Suppressor macrophage treated with lipopolysaccharide for 1 hour (primary cell): ENCODE data around the gene GRIN3B.

Experiments used
- DNase-seq, 3 donors: peaks; one replicate each; pipeline ENCODE4 v3.0.0-alpha.2; 2020 to 2022

The GRIN3B gene

GRCh38 chr19:991174-991931 is 8.9 kb upstream of the GRIN3B start:
- peak; percentile 47 to 82 (median 62) for DNase-seq

- DNase-seq: no peak
Measured at GRCh38 chr19:991932-992669, 8.1 kb upstream of the GRIN3B start.

GRCh38 chr19:992670-993055 is 7.6 kb upstream of the GRIN3B start:
- no peak for DNase-seq

- DNase-seq: no peak
Measured at GRCh38 chr19:993361-993830, 6.8 kb upstream of the GRIN3B start.

GRCh38 chr19:993831-994393 is 6.3 kb upstream of the GRIN3B start:
- no peak for DNase-seq

- DNase-seq: no peak
Measured at GRCh38 chr19:994516-994915, 5.7 kb upstream of the GRIN3B start.

- DNase-seq: no peak
Measured at GRCh38 chr19:995051-995827, 5.0 kb upstream of the GRIN3B start.

GRCh38 chr19:996051-996838 is 4.0 kb upstream of the GRIN3B start:
- peak; percentile 31 to 54 (median 38) for DNase-seq

- DNase-seq: no peak
Measured at GRCh38 chr19:998064-998463, 2.2 kb upstream of the GRIN3B start.

GRCh38 chr19:999379-999719 is 870 bp upstream of the GRIN3B start:
- DNase-seq: no peak

- peak in 1 of 3 donors; percentile 20 for DNase-seq
Measured at GRCh38 chr19:1000591-1001537, 645 bp downstream of the GRIN3B start.

GRCh38 chr19:1001538-1002166 is 1.4 kb downstream of the GRIN3B start:
- peak; percentile 66 to 83 (median 71) for DNase-seq

GRCh38 chr19:1002600-1002999 is 2.4 kb downstream of the GRIN3B start:
- DNase-seq: no peak

- DNase-seq: no peak
Measured at GRCh38 chr19:1003283-1003682, 3.1 kb downstream of the GRIN3B start.

- no peak for DNase-seq
Measured at GRCh38 chr19:1004204-1004802, 4.1 kb downstream of the GRIN3B start.

GRCh38 chr19:1004803-1005664 is 4.8 kb downstream of the GRIN3B start:
- no peak for DNase-seq

- no peak for DNase-seq
Measured at GRCh38 chr19:1006711-1007398, 6.6 kb downstream of the GRIN3B start.

GRCh38 chr19:1007399-1008251 is 7.4 kb downstream of the GRIN3B start:
- no peak for DNase-seq
